Loucy (cell line): ENCODE data around the gene G6PC1.

ENCODE experiments used
- EZH2phosphoT487 ChIP-seq: fragments of 200-600 bp; IDR thresholded peaks from 2 replicates; pipeline ENCODE4 v1.6.1; 2018; ENCODE audit warnings: antibody characterized with exemption, mild to moderate bottlenecking, moderate library complexity, borderline replicate concordance
- TF ChIP-seq, protein P1 (sequence below): fragments of 200-600 bp; sonication (generic); conservative IDR thresholded peaks from 2 replicates; pipeline ENCODE4 v1.5.1; 2014; ENCODE audit warnings: mild to moderate bottlenecking, antibody characterized with exemption, low read length

DNA sequence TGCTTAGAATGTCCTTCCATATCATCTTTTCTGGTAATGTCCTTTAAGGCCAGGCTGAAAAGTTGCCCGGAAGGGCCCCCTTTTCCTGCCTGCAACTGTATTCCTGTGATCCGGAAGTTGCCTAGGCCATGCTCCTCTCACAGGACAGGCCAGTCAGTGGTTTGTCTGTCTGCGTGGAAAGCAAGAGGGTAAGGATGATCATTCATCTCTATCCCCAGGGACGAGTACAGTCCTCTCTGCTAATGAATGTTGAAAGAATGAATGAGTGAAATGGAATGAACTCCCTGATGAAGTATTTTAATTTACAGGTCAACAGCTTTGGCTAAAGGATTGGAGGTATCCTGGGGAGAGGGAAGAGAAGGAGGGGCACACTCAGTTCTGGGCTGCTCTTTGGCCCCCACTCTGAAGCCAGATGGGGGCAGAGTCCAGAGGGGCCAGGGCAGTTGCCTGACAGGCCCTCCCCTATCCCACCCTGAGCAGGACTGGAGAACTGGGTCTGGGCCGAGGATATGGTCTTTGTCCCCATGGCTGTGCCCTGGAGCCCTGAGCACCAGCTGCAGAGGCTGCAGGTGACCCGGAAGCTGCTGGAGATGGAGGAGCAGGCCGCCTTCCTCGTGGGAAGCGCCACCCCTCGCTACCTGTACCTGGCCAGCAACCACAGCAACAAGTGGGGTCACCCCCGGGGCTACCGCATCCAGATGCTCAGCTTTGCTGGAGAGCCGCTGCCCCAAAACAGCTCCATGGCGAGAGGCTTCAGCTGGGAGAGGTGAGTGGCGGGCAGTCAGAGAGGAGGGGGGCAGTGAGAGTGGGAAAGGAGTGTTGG, 46.4 kb upstream of the G6PC1 start:
- TF ChIP-seq, protein P1, sequence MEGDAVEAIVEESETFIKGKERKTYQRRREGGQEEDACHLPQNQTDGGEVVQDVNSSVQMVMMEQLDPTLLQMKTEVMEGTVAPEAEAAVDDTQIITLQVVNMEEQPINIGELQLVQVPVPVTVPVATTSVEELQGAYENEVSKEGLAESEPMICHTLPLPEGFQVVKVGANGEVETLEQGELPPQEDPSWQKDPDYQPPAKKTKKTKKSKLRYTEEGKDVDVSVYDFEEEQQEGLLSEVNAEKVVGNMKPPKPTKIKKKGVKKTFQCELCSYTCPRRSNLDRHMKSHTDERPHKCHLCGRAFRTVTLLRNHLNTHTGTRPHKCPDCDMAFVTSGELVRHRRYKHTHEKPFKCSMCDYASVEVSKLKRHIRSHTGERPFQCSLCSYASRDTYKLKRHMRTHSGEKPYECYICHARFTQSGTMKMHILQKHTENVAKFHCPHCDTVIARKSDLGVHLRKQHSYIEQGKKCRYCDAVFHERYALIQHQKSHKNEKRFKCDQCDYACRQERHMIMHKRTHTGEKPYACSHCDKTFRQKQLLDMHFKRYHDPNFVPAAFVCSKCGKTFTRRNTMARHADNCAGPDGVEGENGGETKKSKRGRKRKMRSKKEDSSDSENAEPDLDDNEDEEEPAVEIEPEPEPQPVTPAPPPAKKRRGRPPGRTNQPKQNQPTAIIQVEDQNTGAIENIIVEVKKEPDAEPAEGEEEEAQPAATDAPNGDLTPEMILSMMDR, result no peak
- TF ChIP-seq EZH2phosphoT487, result no peak
